NCI-H82 treated with DMSO at 0.1 percent for 48 hours (cell line): ENCODE results near the gene ANLN.
A peak's percentile ranks its signal among the peaks of the same experiment; 100 is the strongest.
"Not testable (repeated sequence)": the region's sequence is repeated elsewhere in the genome, so short reads cannot be mapped to it uniquely, and the experiment has no call there.

Experiments
- DNase-seq: peaks from one replicate; lab custom pipeline; 2025; ENCODE audit not compliant: unreplicated experiment; lab: John Stamatoyannopoulos, UW

Gene ANLN

DNA sequence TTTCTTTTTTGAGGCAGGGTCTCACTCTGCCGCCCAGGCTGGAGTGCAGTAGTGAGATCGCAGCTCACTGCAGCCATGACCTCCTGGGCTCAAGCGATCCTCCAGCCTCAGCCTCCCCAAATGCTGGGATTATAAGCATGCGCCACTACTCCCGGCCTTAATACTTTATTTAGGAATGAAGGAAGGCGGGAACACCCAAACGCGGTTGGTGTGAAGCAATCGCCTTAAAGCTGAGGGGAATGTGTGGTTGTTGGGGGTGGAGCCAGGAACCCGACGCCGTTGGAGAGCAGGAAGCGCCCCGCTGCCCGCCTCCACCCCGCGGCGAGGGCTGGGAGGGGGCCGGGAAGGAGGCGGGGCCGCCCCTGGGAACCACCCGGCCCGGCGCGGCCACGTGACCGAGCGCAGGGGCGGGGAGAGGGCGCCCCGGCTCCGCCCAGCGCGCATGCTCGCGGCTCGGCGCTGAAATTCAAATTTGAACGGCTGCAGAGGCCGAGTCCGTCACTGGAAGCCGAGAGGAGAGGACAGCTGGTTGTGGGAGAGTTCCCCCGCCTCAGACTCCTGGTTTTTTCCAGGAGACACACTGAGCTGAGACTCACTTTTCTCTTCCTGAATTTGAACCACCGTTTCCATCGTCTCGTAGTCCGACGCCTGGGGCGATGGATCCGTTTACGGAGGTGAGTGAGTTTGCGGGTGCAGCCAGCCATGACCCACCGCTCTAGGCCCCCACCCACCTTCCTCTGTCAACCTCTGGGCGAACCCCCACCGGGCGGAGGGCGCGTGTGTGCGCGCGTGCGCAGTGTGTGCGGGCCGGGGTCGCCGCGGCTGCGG, at the start of gene ANLN:
ANLN (plus strand) TSS at position 492 of the 828 bp plus-strand sequence; CDS start at position 657, 165 bp downstream.
- DNase-seq = peak; percentile 89

GRCh38 chr7:36343548-36343947, 46.1 kb upstream of the ANLN start:
- DNase-seq = no peak

GRCh38 chr7:36344622-36345021, 45.0 kb upstream of the ANLN start:
- DNase-seq = no peak

- no peak for DNase-seq
Observed at GRCh38 chr7:36346260-36346831, 43.3 kb upstream of the ANLN start.

DNA sequence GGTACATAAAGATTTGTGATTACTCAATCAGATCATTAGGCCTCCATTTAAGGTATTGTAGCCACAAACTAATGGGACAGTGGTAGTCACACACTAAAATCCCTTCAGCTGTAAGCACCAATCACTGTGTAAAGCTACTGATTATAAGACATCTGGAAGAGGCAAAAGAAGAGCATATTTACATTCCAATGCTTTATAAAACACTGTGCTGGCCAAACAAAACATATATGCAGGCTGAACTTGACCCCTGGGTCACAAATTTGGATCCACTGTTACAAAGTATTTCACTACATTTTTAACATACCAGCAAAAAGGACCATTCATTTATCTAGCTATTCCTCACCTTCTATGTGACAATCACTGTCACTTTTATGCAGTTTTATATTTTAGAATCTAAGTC, 41.4 kb upstream of the ANLN start:
- DNase-seq = no peak

GRCh38 chr7:36348771-36349170, 40.9 kb upstream of the ANLN start:
- DNase-seq = no peak

- no peak for DNase-seq
Observed at GRCh38 chr7:36349626-36350025, 40.0 kb upstream of the ANLN start.

DNA sequence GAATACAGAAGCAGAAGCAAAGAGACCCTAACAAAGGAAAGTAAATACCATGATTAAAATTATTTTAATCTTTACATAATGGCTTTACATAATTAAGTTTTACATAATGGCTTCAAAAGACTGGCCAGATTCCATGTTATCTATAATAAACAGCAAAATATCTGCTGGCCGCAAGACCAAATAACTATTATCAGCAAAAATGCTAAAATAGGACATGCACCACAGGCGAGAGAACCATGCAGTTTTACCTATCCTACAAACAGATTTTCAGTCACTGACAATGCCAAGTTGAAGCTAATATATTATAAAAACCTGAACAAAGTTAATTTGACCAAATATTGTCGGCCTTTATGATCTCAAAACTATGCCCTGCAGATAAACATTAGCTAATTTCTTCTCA, 34.2 kb upstream of the ANLN start:
- DNase-seq = no peak

DNA sequence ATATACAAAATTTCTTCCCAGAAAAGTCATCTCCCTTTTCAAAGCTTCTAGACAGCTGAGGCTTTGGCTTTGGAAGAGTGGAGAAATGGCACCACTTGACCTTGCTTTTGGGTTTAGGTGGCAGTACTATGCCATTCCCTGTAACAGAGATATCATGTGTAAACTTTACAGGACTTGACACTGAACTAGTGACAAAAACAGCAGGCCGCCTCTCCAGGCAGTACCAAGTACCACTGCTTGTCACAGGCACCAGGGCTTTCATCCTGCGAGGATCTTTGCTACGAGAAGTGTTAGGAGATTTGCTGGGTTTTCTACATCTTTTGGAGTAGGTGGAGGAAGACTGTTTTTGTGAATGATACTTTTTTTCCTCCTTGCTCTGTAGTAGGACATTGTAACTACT, 32.6 kb upstream of the ANLN start:
- no peak for DNase-seq

DNA sequence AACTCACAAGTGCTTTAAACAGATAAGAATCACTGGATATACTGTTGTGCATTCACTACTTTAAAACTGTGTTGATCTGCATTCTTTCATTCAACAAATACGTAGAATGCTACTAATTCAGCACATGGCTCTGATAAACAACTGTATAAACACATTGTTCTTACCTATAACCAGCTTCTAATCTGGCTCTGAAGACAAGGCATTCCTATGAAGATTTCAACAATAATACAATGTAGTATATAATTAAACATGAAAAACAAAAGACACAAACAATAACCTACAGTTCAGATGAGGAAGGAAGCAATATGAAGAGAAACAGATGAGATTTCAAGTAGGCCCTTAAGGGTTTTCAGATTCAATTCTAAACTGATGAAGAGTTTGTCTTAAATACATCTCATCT, 31.1 kb upstream of the ANLN start:
- no peak for DNase-seq

- DNase-seq = peak; percentile 79
Observed at GRCh38 chr7:36360244-36360643, 29.4 kb upstream of the ANLN start.

- no peak for DNase-seq
Observed at GRCh38 chr7:36361227-36361626, 28.4 kb upstream of the ANLN start.

DNA sequence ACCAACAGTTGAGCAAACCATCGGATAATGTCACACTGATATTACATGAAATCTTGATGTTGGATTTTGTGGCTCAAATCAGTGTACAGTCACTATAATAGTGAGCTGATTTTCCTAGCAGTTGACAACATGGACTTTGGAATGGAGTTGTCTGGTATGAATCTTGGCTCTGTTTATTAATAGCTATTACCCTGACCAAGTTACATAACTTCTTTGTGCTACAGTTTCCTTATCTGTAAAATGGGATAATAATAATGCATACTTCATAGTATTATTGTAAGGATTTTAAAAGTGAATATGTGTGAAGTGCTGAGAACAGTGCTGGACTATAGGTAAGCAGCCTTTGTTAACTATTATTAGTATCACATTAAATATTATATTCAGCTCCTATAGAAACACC, 26.1 kb upstream of the ANLN start:
- no peak for DNase-seq

- no peak for DNase-seq
Observed at GRCh38 chr7:36366005-36366717, 23.5 kb upstream of the ANLN start.

DNA sequence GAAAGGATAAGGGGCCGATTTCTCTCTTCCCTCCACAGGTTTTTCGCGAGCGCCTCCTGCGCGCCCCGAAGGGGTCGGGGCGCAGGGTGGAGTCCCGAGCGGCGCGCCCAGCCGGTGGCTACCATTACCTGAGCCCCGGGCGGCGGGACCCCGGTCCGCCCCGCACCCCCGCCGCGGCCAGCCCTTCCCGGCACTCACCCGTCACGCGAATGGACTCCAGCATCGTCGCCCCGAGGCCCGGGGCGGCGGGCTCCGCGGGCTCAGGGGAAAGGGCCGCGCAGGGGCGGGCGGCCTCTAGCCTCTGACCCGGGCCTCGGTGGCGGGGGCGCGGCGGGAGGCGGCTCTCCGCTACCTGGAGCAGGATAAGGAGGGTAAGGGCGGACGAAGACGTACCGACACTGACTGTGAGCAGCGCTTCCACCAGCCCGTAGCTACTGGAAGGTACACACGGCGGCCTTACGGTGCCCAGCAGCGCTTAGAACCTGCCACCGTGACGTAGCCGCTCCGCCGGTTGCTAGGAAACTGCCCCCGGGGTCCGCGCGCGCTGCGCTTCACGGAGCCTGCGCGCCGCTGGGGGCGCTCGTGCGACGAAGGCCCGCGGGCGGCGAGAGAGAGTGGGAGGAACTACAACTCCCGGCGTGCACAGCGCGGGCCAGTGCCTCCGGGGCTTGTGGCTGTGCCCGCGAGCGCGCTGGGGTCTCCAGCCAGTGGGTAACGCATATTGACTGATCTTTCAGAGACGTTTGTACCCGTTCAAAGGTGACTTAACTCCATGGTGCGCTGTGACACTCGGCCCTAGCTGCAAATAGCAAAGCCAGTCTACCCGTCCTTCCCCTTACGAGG, 22.7 kb upstream of the ANLN start:
- DNase-seq = peak; percentile 71

GRCh38 chr7:36367561-36368077, 22.0 kb upstream of the ANLN start:
- no peak for DNase-seq

GRCh38 chr7:36368496-36368895, 21.2 kb upstream of the ANLN start:
- no peak for DNase-seq

DNA sequence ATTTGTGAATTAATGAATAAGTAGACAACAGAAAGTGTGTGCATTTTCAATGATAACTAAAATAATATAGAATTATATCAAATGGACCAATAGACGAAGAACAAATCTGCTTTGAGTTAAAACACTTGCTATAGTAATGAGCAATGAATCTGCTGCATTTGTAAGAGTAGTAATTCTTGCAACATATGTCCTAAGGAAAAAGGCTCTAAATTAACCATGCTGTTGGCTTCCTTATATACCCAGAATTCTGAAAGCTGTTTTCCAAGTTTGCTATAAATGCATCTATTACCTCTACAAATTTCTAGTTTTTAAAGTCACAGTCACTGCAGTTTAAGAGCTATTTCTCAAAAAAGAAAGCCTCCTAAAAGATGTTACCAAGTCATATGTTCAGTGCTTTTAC, 20.5 kb upstream of the ANLN start:
- no peak for DNase-seq

GRCh38 chr7:36370046-36370445, 19.6 kb upstream of the ANLN start:
- no peak for DNase-seq

DNA sequence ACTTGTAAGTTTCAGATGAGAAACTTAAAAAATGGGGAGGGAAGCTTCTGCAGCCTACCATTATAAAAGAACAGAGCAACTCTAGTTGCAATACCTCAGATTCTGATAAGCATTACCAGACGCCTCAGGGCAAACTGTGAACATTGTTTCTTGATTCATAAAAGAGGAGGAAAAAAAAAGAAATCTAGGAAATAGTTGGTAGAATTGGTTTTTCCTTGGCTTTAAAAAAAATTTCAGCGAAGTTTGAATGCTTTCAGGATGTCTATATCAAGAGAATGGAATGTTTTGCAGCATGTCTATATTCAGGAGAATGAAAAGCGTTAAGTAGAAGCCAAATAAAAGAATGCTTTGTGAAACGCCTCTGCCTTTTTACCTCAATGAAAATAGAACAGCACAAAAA, 17.5 kb upstream of the ANLN start:
- DNase-seq = no peak

DNA sequence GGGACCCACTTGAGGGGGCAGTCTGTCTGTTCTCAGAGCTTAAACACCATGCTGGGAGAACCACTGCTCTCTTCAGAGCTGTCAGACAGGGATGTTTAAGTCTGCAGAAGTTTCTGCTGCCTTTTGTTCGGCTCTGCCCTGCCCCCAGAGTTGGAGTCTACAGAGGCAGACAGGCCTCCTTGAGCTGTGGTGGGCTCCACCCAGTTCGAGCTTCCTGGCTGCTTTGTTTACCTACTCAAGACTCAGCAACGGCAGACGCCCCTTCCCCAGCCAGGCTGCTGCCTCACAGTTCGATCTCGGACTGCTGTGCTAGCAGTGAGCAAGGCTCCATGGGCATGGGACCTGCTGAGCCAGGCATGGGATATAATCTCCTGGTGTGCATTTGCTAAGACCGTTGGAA, 11.1 kb upstream of the ANLN start:
- not testable (repeated sequence) for DNase-seq
